K562 (cell line): ENCODE data around the gene SPRY2. TPM values are rescaled to one million over a fixed set of nuclear protein-coding genes. Genes with fewer than 3 reads are reported as not detected.

ENCODE experiments used
- ATAC-seq: fragments of 200-7000 bp; cut with Tn5 transposase; 3 replicates; pipeline ENCODE4 v1.9.1; 2020; ENCODE audit warnings: moderate library complexity
- BruUV-seq: library from RNA; stranded (reverse); fragments of 400-500 nt; replicated peaks from 2 replicates; lab custom pipeline; 2021; lab: Mats Ljungman, UMichigan
- CTCF ChIA-PET: fragments of 300-600 bp; formaldehyde crosslinking; extraction: SDS; loops from one replicate; lab custom pipeline; 2021; ENCODE audit warnings: low intra/inter-chr PET ratio; lab: Yijun Ruan, JAX
- POLR2A ChIA-PET: fragments of 300-600, 350-650 bp; sonication (Branson Sonifier 250); formaldehyde crosslinking; extraction: SDS; loops from one replicate; lab custom pipeline; 2021; ENCODE audit warnings: antibody characterized with exemption, inconsistent platforms; lab: Yijun Ruan, JAX
- DNase-seq, 4 experiments: peaks; one replicate each; pipeline versions ENCODE4 v3.0.0 to v3.0.0-alpha.2; 2011 to 2018; ENCODE audit warnings: low spot score in 3 of 4, mixed read lengths in 3 of 4; ENCODE audit errors: extremely low read depth in 1 of 4
- FAIRE-seq: peaks from 2 replicates; lab custom pipeline; 2011; peaks lifted over from hg19 to GRCh38; lab: Jason Lieb, UNC
- H2AFZ ChIP-seq: 2 replicates; pipeline ENCODE4 v1.6.0; 2011; ENCODE audit warnings: low read depth, low read length, control low read depth, inconsistent platforms
- H3K27ac ChIP-seq: fragments of 200-600 bp; 3 replicates; pipeline ENCODE4 v1.8.0; 2011; ENCODE audit warnings: low read depth, mild to moderate bottlenecking, control low read depth, inconsistent platforms, low read length, moderate library complexity, mixed read lengths; ENCODE audit errors: extremely low read depth
- H3K27me3 ChIP-seq, 2 experiments: fragments of 300-600 bp in 1 of 2; 2 replicates in 1 of 2; 3 replicates in 1 of 2; pipeline versions ENCODE4 v1.6.0 to v1.8.0; 2011; ENCODE audit warnings: inconsistent platforms in 2 of 2, low read length in 2 of 2, mild to moderate bottlenecking in 1 of 2, mixed read lengths in 1 of 2, moderate library complexity in 1 of 2; ENCODE audit not compliant: control insufficient read depth in 2 of 2, insufficient read depth in 2 of 2
- H3K36me3 ChIP-seq: fragments of 300-600 bp; 3 replicates; pipeline ENCODE4 v1.8.0; 2011; ENCODE audit warnings: mild to moderate bottlenecking, low read length, inconsistent platforms; ENCODE audit not compliant: control insufficient read depth, insufficient read depth
- H3K4me1 ChIP-seq, 2 experiments: fragments of 200-600 bp in 1 of 2; replicated peaks in 1 of 2; 2 replicates in 1 of 2; 3 replicates in 1 of 2; pipeline versions ENCODE4 v1.5.1 to v1.8.0; 2011; ENCODE audit warnings: inconsistent platforms in 2 of 2, low read length in 2 of 2, mild to moderate bottlenecking in 1 of 2, mixed read lengths in 1 of 2, moderate library complexity in 1 of 2; ENCODE audit not compliant: control insufficient read depth in 2 of 2, insufficient read depth in 2 of 2
- H3K4me2 ChIP-seq: 2 replicates; pipeline ENCODE4 v1.6.1; 2011; ENCODE audit warnings: low read length, control low read depth, inconsistent platforms, mixed read lengths; ENCODE audit not compliant: insufficient read depth
- H3K4me3 ChIP-seq: fragments of 200-600 bp; sonication (generic), shearing (Covaris generic); 2 replicates; pipeline ENCODE4 v1.5.1; 2016; ENCODE audit warnings: control low read depth, inconsistent platforms
- H3K79me2 ChIP-seq: fragments of 200-600 bp; 3 replicates; pipeline ENCODE4 v1.8.0; 2011; ENCODE audit warnings: low read length, inconsistent platforms; ENCODE audit not compliant: control insufficient read depth, insufficient read depth
- H3K9ac ChIP-seq, 2 experiments: 2 replicates each; pipeline versions ENCODE4 v1.6.0 to v1.6.1; 2011; ENCODE audit warnings: low read depth in 2 of 2, low read length in 2 of 2, control low read depth in 1 of 2, inconsistent platforms in 1 of 2, mild to moderate bottlenecking in 1 of 2, mixed read lengths in 1 of 2; ENCODE audit not compliant: insufficient read depth in 1 of 2
- H3K9me1 ChIP-seq: one replicate; pipeline ENCODE4 v1.6.0; 2011; ENCODE audit warnings: inconsistent platforms, mild to moderate bottlenecking, low read length, moderate library complexity; ENCODE audit not compliant: control insufficient read depth, insufficient read depth
- H3K9me3 ChIP-seq: replicated peaks from 2 replicates; pipeline ENCODE4 v1.5.1; 2011; ENCODE audit warnings: low read depth, low read length, inconsistent platforms; ENCODE audit not compliant: control insufficient read depth, insufficient read depth
- H4K20me1 ChIP-seq: replicated peaks from 2 replicates; pipeline ENCODE4 v1.6.1; 2011; ENCODE audit warnings: low read length, inconsistent platforms, mixed read lengths; ENCODE audit not compliant: control insufficient read depth, insufficient read depth
- ATF2 ChIP-seq: sonication (generic); formaldehyde crosslinking; IDR thresholded peaks from 2 replicates; pipeline ENCODE4 v1.8.1; 2022; ENCODE audit warnings: missing genetic modification reagents
- ATF6 ChIP-seq: sonication (generic); formaldehyde crosslinking; IDR thresholded peaks from 2 replicates; pipeline ENCODE4 v1.4.0; 2020; ENCODE audit warnings: mild to moderate bottlenecking, missing genetic modification reagents
- CAMTA2 ChIP-seq: fragments of 250-450 bp; sonication (Bioruptor Pico); conservative IDR thresholded peaks from 2 replicates; pipeline ENCODE4 v1.5.1; 2022
- CCAR2 ChIP-seq: fragments of 200-400 bp; formaldehyde crosslinking; IDR thresholded peaks from 2 replicates; pipeline ENCODE4 v1.6.1; 2017; ENCODE audit warnings: mild to moderate bottlenecking, low read depth, low read length
- CREB5 ChIP-seq: fragments of 250-450 bp; sonication (Bioruptor Pico); IDR thresholded peaks from 2 replicates; pipeline ENCODE4 v1.5.0; 2020; ENCODE audit warnings: mild to moderate bottlenecking
- DLX4 ChIP-seq: fragments of 250-450 bp; sonication (Bioruptor Pico); IDR thresholded peaks from 2 replicates; pipeline ENCODE4 v1.6.1; 2021; ENCODE audit warnings: mild to moderate bottlenecking
- ELF1 ChIP-seq: fragments of 200-800 bp; sonication (Bioruptor generic); IDR thresholded peaks from 2 replicates; pipeline ENCODE4 v1.6.1; 2016; ENCODE audit warnings: missing genetic modification characterization, missing compliant biosample characterization
- HDAC3 ChIP-seq: fragments of 450-650 bp; IDR thresholded peaks from 2 replicates; pipeline ENCODE4 v1.6.1; 2018; ENCODE audit warnings: borderline replicate concordance, mild to moderate bottlenecking, moderate library complexity; ENCODE audit not compliant: partially characterized antibody
- MAFG ChIP-seq: fragments of 450-650 bp; conservative IDR thresholded peaks from 2 replicates; pipeline ENCODE4 v1.6.1; 2016; ENCODE audit warnings: missing genetic modification characterization, missing compliant biosample characterization
- MCM3 ChIP-seq: fragments of 450-650 bp; IDR thresholded peaks from 2 replicates; pipeline ENCODE4 v1.6.1; 2016
- MXI1 ChIP-seq: IDR thresholded peaks from 2 replicates; pipeline ENCODE4 v1.6.1; 2011; ENCODE audit warnings: low read depth, mild to moderate bottlenecking, improper control_type of control experiment, low read length
- NFATC3 ChIP-seq: fragments of 450-650 bp; IDR thresholded peaks from 2 replicates; pipeline ENCODE4 v1.6.1; 2017; ENCODE audit warnings: mild to moderate bottlenecking
- PML ChIP-seq: IDR thresholded peaks from 2 replicates; pipeline ENCODE4 v1.6.1; 2012; ENCODE audit warnings: low read length, inconsistent platforms
- RBM15 ChIP-seq: fragments of 200-400 bp; formaldehyde crosslinking; IDR thresholded peaks from 2 replicates; pipeline ENCODE4 v1.6.1; 2018; ENCODE audit warnings: mild to moderate bottlenecking, low read length, moderate library complexity; ENCODE audit not compliant: insufficient read depth
- RNF2 ChIP-seq: sonication (generic); IDR thresholded peaks from 2 replicates; pipeline ENCODE4 v1.6.1; 2016
- TCF15 ChIP-seq: fragments of 250-450 bp; sonication (Bioruptor Pico); IDR thresholded peaks from 2 replicates; pipeline ENCODE4 v1.8.0; 2022; ENCODE audit warnings: moderate library complexity, mild to moderate bottlenecking, inconsistent platforms
- ZFP30 ChIP-seq: fragments of 250-450 bp; sonication (Bioruptor Pico); IDR thresholded peaks from 2 replicates; pipeline ENCODE4 v1.8.0; 2022; ENCODE audit warnings: moderate library complexity, mild to moderate bottlenecking, inconsistent platforms, borderline replicate concordance
- WGBS: fragments of 100-300 bp; shearing (Covaris generic); methylation state at CpG from one replicate; pipeline ENCODE4 v1.1.6; 2016; ENCODE audit warnings: low coverage, mixed read lengths; ENCODE audit not compliant: insufficient coverage; ENCODE audit errors: missing lambda C conversion rate; 5-methylcytosine and 5-hydroxymethylcytosine counted together
- in situ Hi-C: fragments of 300-500 bp; cut with MboI; formaldehyde crosslinking; loops from 4 replicates; pipeline ENCODE4 v1.15.0; 2018; ENCODE audit warnings: inconsistent platforms, mixed read lengths
- intact Hi-C: fragments of 100-400 bp; cut with micrococcal nuclease; formaldehyde crosslinking; loops from 2 replicates; pipeline ENCODE4 v1.14.2; 2022
- polyA plus RNA-seq, 8 experiments: library from polyadenylated mRNA; depleted of rRNA in 4 of 8; stranded (reverse) in 5 of 8; unstranded in 3 of 8; fragments of >200 nt; fragmentation: Nextera tagmentation in 2 of 8; fragmentation: Illumina TruSeq in 1 of 8; extraction: Ambion mirVana in 2 of 8; extraction: Trizol in 1 of 8; gene quantifications; 2 replicates each; pipeline versions ENCODE4 v1.2.1 to v1.2.3, GENCODE V29; 2011 to 2014; ENCODE audit warnings: inconsistent platforms in 1 of 8, missing spikeins in 1 of 8
- total RNA-seq, 7 experiments: library from RNA; depleted of rRNA in 6 of 7; stranded (reverse); fragments of >200 nt in 6 of 7; fragmentation: Illumina TruSeq in 2 of 7; extraction: Trizol in 2 of 7; gene quantifications; 2 replicates each; pipeline versions ENCODE4 v1.2.1 to v1.2.3, GENCODE V29; 2011 to 2021; ENCODE audit warnings: low replicate concordance in 1 of 7

Gene SPRY2
- total and polyA plus RNA-seq, 9 of the 15 experiments (the other 6 are each of a cell fraction or from before 2014, with no cell fraction given): 1.8 to 7.8 (median 3.4) TPM

GRCh38 chr13:80371840-80372509, 31.0 kb upstream of the SPRY2 start:
- no peak overlapping the region for H3K4me2 ChIP-seq
- no peaks in the 10 kb centered on the region for H3K79me2 ChIP-seq
- no peaks in the 10 kb centered on the region for H3K9me3 ChIP-seq
- TF ChIP-seq CCAR2: no peak
- TF ChIP-seq RBM15: no peak
- no peak for TF ChIP-seq CAMTA2 (CRISPR knock-in tag)
- TF ChIP-seq TCF15 (CRISPR knock-in tag): no peak
- TF ChIP-seq PML: no peak
- TF ChIP-seq MCM3: no peak
- no peak for TF ChIP-seq ELF1 (tag)
- no peak for TF ChIP-seq RNF2
- no peak for TF ChIP-seq HDAC3
- TF ChIP-seq MXI1: no peak
- no peak for TF ChIP-seq NFATC3
- TF ChIP-seq DLX4: no peak
- TF ChIP-seq MAFG (tag): no peak
- TF ChIP-seq ZFP30 (CRISPR knock-in tag): no peak
- TF ChIP-seq CREB5 (CRISPR knock-in tag): no peak
- TF ChIP-seq ATF6 (CRISPR knock-in tag): no peak
- no peak for TF ChIP-seq ATF2 (CRISPR knock-in tag)
- ATAC-seq (no peak), DNase-seq (no peak), FAIRE-seq (no peak)
- H3K9ac ChIP-seq: no peak overlapping the region
- intact Hi-C loops (no loop called here), in situ Hi-C loops (no loop called here)
- no TSS peak for BruUV-seq
- 6% methylated on average over 5 of the region's 6 CpGs for WGBS
- no peaks in the 10 kb centered on the region for H3K36me3 ChIP-seq
- H3K4me1 ChIP-seq: no peaks in the 10 kb centered on the region
- H2AFZ ChIP-seq: no peak overlapping the region
- POLR2A ChIA-PET: no interaction called here
- H3K9me1 ChIP-seq: no peaks in the 10 kb centered on the region
- no peaks in the 10 kb centered on the region for H4K20me1 ChIP-seq
- no peak overlapping the region for H3K4me3 ChIP-seq
- CTCF ChIA-PET: no interaction called here
- no peak overlapping the region for H3K27ac ChIP-seq
- no peaks in the 10 kb centered on the region; a peak in 1 of 5 replicates for H3K27me3 ChIP-seq
